ENCODE data around the gene OR12D2.

GRCh38 chr6:29375191-29375590 is 20.2 kb upstream of the OR12D2 start, which contains the start of gene OR12D3:
- TF ChIP-seq EZH2 (IDR thresholded peaks at IDR 0.05; ENCODE audit: insufficient read depth, poor library complexity, severe bottlenecking): no peak
- no peak for TF ChIP-seq EZH2phosphoT487 (IDR thresholded peaks at IDR 0.05; ENCODE audit: insufficient read depth, low read depth)
